CD4-positive, CD25-positive, alpha-beta regulatory T cell (primary cell): ENCODE results near the gene CDC14A. TPM values are rescaled to one million over a fixed set of nuclear protein-coding genes. Genes with fewer than 3 reads are reported as not detected.
"Not testable (repeated sequence)": the region's sequence is repeated elsewhere in the genome, so short reads cannot be mapped to it uniquely, and the experiment has no call there.

Experiments used
- ATAC-seq, 2 donors: fragments of 150-1000 bp; cut with Tn5 transposase; one replicate each; pipeline ENCODE4 v1.10.0; 2021; ENCODE audit warnings: low read depth in 2 of 2, moderate number of reproducible peaks in 2 of 2, moderate library complexity in 1 of 2
- DNase-seq, 3 donors: peaks; one replicate each; pipeline versions ENCODE4 v3.0.0 to v3.0.0-alpha.2; 2012 to 2022; ENCODE audit warnings: mixed read lengths in 1 of 3
- H3K27ac ChIP-seq: one replicate; pipeline ENCODE4 v1.7.0; 2013; ENCODE audit warnings: mild to moderate bottlenecking, low read length; ENCODE audit not compliant: insufficient read depth, poor library complexity, severe bottlenecking
- H3K27me3 ChIP-seq: one replicate; pipeline ENCODE4 v1.7.0; 2013; ENCODE audit warnings: low read length; ENCODE audit not compliant: control insufficient read depth, insufficient read depth
- H3K36me3 ChIP-seq: one replicate; pipeline ENCODE4 v1.7.0; 2013; ENCODE audit warnings: mild to moderate bottlenecking, low read length, moderate library complexity; ENCODE audit not compliant: control insufficient read depth, insufficient read depth
- H3K4me1 ChIP-seq: 2 replicates; pipeline ENCODE4 v1.7.0; 2013; ENCODE audit warnings: mild to moderate bottlenecking, low read length; ENCODE audit not compliant: insufficient read depth, control insufficient read depth, poor library complexity, severe bottlenecking
- H3K4me3 ChIP-seq: one replicate; pipeline ENCODE4 v1.7.0; 2013; ENCODE audit warnings: low read depth, mild to moderate bottlenecking, low read length, moderate library complexity
- H3K9me3 ChIP-seq, 2 experiments: 1 replicate in 1 of 2; 2 replicates in 1 of 2; pipeline ENCODE4 v1.7.0; 2013; ENCODE audit warnings: low read length in 2 of 2, mild to moderate bottlenecking in 1 of 2, moderate library complexity in 1 of 2; ENCODE audit not compliant: control insufficient read depth in 2 of 2
- H3K27ac Mint-ChIP-seq, 3 donors: one replicate each; pipeline ENCODE4 v1.8.0; 2020 to 2022; ENCODE audit warnings: mild to moderate bottlenecking in 3 of 3, mixed read lengths in 3 of 3, moderate library complexity in 2 of 3
- H3K27me3 Mint-ChIP-seq: one replicate; pipeline ENCODE4 v1.8.0; 2022; ENCODE audit warnings: mild to moderate bottlenecking, mixed read lengths
- H3K36me3 Mint-ChIP-seq: one replicate; pipeline ENCODE4 v1.8.0; 2020; ENCODE audit warnings: mixed read lengths
- H3K4me1 Mint-ChIP-seq, 4 donors: one replicate each; pipeline ENCODE4 v1.8.0; 2020 to 2022; ENCODE audit warnings: mixed read lengths in 4 of 4, mild to moderate bottlenecking in 1 of 4
- H3K4me3 Mint-ChIP-seq, 4 donors: one replicate each; pipeline ENCODE4 v1.8.0; 2020 to 2022; ENCODE audit warnings: mild to moderate bottlenecking in 4 of 4, mixed read lengths in 4 of 4, moderate library complexity in 3 of 4
- H3K9me3 Mint-ChIP-seq, 7 donors: one replicate each; pipeline ENCODE4 v1.8.0; 2020 to 2022; ENCODE audit warnings: mixed read lengths in 7 of 7, mild to moderate bottlenecking in 3 of 7, moderate library complexity in 2 of 7
- polyA plus RNA-seq, 4 donors: library from polyadenylated mRNA; unstranded; fragments of 300-500 nt; fragmentation: Illumina TruSeq; gene quantifications; one replicate each; pipeline ENCODE4 v1.2.3, GENCODE V29; 2021
- total RNA-seq: library from RNA; stranded (reverse); gene quantifications from one replicate; pipeline ENCODE4 v1.2.3, GENCODE V29; 2022

The CDC14A gene
- total and polyA plus RNA-seq, 5 donors from 2014 or later = 33.8 to 155 (median 37.8) TPM

GRCh38 chr1:100395913-100396312, 43.6 kb downstream of the CDC14A start:
- Mint-ChIP-seq H3K27me3 (no peaks in the 10 kb centered on the region), H3K9me3 (peaks cover 0 to 2% (median 0%) of the 10 kb centered on the region in 7 donors), H3K27ac (peak overlapping the region; percentile 71 to 98 (median 86)), H3K4me3 (peak overlapping the region; percentile 55 to 79 (median 72)), H3K4me1 (peaks cover 61 to 94% (median 78%) of the 10 kb centered on the region in 4 donors), H3K36me3 (peaks cover 33% of the 10 kb centered on the region)
- no peaks in the 10 kb centered on the region for H3K27me3 ChIP-seq
- peaks cover 97% of the 10 kb centered on the region for H3K4me1 ChIP-seq
- peak overlapping the region; percentile 82 for H3K27ac ChIP-seq
- peak overlapping the region; percentile 57 for H3K4me3 ChIP-seq
- peaks cover 21% of the 10 kb centered on the region for H3K36me3 ChIP-seq
- no peak for ATAC-seq
- DNase-seq = no peak
- no peaks in the 10 kb centered on the region for H3K9me3 ChIP-seq

- H3K9me3 ChIP-seq = no peaks in the 10 kb centered on the region
- peaks cover 31% of the 10 kb centered on the region for H3K36me3 Mint-ChIP-seq
- H3K4me3 Mint-ChIP-seq = peak overlapping the region; percentile 8 to 79 (median 38)
- peaks cover 94% of the 10 kb centered on the region for H3K4me1 ChIP-seq
- H3K27me3 ChIP-seq = no peaks in the 10 kb centered on the region
- H3K27ac Mint-ChIP-seq = peak overlapping the region; percentile 86 to 98 (median 95)
- peak in 2 of 3 donors; percentile 50 to 67 for DNase-seq
- H3K27ac ChIP-seq = peak overlapping the region; percentile 82
- H3K4me1 Mint-ChIP-seq = peaks cover 59 to 93% (median 76%) of the 10 kb centered on the region in 4 donors
- H3K4me3 ChIP-seq = peak overlapping the region; percentile 57
- H3K36me3 ChIP-seq = peaks cover 16% of the 10 kb centered on the region
- ATAC-seq = no peak
- no peaks in the 10 kb centered on the region for H3K27me3 Mint-ChIP-seq
- peaks cover 0 to 2% (median 0%) of the 10 kb centered on the region in 7 donors for H3K9me3 Mint-ChIP-seq
These were observed 44.3 kb downstream of the CDC14A start for GRCh38 chr1:100396651-100397050.

DNA sequence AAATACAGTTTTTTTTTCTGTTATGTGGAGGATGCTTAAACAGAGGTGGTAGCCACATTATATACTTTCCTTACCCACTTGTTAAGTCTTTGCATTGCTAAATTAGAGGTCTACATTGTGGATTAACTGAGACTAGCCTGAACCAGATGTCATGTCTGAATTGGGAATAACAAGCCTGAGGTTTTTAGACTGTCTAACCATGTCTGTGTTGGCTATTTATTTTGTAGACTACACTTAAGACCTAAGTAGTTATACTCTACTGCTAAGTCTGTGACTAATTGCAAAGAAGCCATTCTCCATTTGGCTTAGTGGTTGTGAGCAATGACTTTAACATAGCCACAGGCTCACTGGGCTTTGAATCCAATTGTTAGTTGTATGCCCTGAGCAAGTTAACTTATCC, 45.4 kb downstream of the CDC14A start:
- H3K9me3 ChIP-seq = no peaks in the 10 kb centered on the region
- peaks cover 0 to 2% (median 0%) of the 10 kb centered on the region in 7 donors for H3K9me3 Mint-ChIP-seq
- H3K4me3 Mint-ChIP-seq = peak overlapping the region in 3 of 4 donors; percentile 23 to 79 (median 53)
- no peak for ATAC-seq
- DNase-seq = no peak
- peaks cover 59 to 92% (median 71%) of the 10 kb centered on the region in 4 donors for H3K4me1 Mint-ChIP-seq
- peak overlapping the region; percentile 82 for H3K27ac ChIP-seq
- no peaks in the 10 kb centered on the region for H3K27me3 ChIP-seq
- H3K27ac Mint-ChIP-seq = peak overlapping the region; percentile 86 to 98 (median 95)
- peaks cover 34% of the 10 kb centered on the region for H3K36me3 Mint-ChIP-seq
- H3K27me3 Mint-ChIP-seq = no peaks in the 10 kb centered on the region
- H3K36me3 ChIP-seq = peaks cover 16% of the 10 kb centered on the region
- peaks cover 94% of the 10 kb centered on the region for H3K4me1 ChIP-seq
- H3K4me3 ChIP-seq = peak overlapping the region; percentile 62

- Histone ChIP-seq H3K36me3 (peaks cover 15% of the 10 kb centered on the region), H3K4me3 (no peak overlapping the region), H3K27ac (peak overlapping the region; percentile 82), H3K9me3 (no peaks in the 10 kb centered on the region), H3K4me1 (peaks cover 96% of the 10 kb centered on the region), H3K27me3 (no peaks in the 10 kb centered on the region)
- Mint-ChIP-seq H3K36me3 (peaks cover 29% of the 10 kb centered on the region), H3K4me3 (peak overlapping the region; percentile 39 to 79 (median 57)), H3K27me3 (no peaks in the 10 kb centered on the region), H3K9me3 (peaks cover 0 to 2% (median 0%) of the 10 kb centered on the region in 7 donors), H3K4me1 (peaks cover 51 to 92% (median 72%) of the 10 kb centered on the region in 4 donors), H3K27ac (peak overlapping the region; percentile 86 to 98 (median 95))
- DNase-seq (no peak), ATAC-seq (no peak)
These were observed 46.3 kb downstream of the CDC14A start for GRCh38 chr1:100398648-100399047.

DNA sequence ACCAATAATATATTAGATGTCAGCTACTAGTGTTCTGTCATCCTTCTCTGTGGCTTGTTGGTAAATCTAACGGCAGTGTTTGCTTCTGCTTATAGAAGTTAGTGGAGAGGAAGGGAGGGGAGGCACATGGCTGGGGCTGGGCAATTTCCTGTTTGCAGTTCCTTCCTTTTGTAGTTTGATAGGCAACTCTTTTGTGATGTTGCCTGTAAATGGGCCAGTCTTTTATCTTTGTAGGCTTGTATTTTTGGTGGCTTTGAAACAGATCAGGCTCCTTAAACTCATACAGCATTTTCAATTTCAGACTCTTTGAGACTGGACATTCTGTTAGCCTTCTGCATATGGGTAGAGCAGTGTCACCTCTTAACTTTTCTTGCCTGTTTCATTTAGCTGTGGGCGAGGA, 48.1 kb downstream of the CDC14A start:
- H3K36me3 ChIP-seq = peaks cover 13% of the 10 kb centered on the region
- H3K27ac ChIP-seq = peak overlapping the region; percentile 82
- no peaks in the 10 kb centered on the region for H3K27me3 ChIP-seq
- Mint-ChIP-seq H3K9me3 (peaks cover 0 to 2% (median 0%) of the 10 kb centered on the region in 7 donors), H3K4me3 (peak overlapping the region; percentile 48 to 78 (median 74)), H3K27me3 (no peaks in the 10 kb centered on the region), H3K27ac (peak overlapping the region; percentile 86 to 93 (median 88)), H3K4me1 (peaks cover 42 to 90% (median 72%) of the 10 kb centered on the region in 4 donors), H3K36me3 (peaks cover 24% of the 10 kb centered on the region)
- ATAC-seq = peak; percentile 88 to 93
- H3K4me1 ChIP-seq = peaks cover 93% of the 10 kb centered on the region
- DNase-seq = peak; percentile 58 to 94 (median 84)
- peak overlapping the region; percentile 82 for H3K4me3 ChIP-seq
- H3K9me3 ChIP-seq = no peaks in the 10 kb centered on the region

DNA sequence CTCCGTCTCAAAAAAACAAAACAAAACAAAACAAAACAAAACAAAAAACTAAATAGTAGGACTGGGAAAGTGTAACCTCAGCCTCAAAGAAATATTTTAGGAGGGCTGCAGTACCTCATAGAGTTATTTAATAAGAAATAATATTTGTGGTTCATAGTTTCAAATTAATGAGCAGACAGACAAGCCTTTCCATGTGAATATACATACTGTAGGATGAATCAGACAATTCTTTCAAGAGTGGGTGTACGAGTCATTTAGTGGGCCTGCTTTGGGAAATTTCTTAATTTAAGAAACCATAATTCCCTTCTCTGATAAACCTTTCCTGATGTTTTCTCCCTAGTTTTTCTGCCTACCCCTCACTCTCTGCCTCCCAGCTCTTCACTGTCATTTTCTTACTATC, 52.5 kb downstream of the CDC14A start:
- ATAC-seq (no peak), DNase-seq (no peak)
- Mint-ChIP-seq H3K27ac (peak overlapping the region; percentile 86 to 95 (median 87)), H3K36me3 (peaks cover 46% of the 10 kb centered on the region), H3K27me3 (no peaks in the 10 kb centered on the region), H3K4me1 (peaks cover 35 to 89% (median 67%) of the 10 kb centered on the region in 4 donors), H3K9me3 (peaks cover 0 to 11% (median 2%) of the 10 kb centered on the region in 7 donors), H3K4me3 (peak overlapping the region; percentile 67 to 85 (median 70))
- Histone ChIP-seq H3K27ac (peak overlapping the region; percentile 82), H3K9me3 (no peaks in the 10 kb centered on the region), H3K27me3 (no peaks in the 10 kb centered on the region), H3K36me3 (peaks cover 36% of the 10 kb centered on the region), H3K4me1 (peaks cover 72% of the 10 kb centered on the region), H3K4me3 (peak overlapping the region; percentile 35)

GRCh38 chr1:100405902-100406301, 53.6 kb downstream of the CDC14A start:
- Histone ChIP-seq H3K36me3 (peaks cover 39% of the 10 kb centered on the region), H3K27ac (peak overlapping the region; percentile 66), H3K4me1 (peaks cover 61% of the 10 kb centered on the region), H3K4me3 (peak overlapping the region; percentile 35)
- DNase-seq = peak in 1 of 3 donors; percentile 41
- peaks cover 0 to 11% (median 2%) of the 10 kb centered on the region in 7 donors for H3K9me3 Mint-ChIP-seq
- ATAC-seq, H3K27me3 ChIP-seq, H3K9me3 ChIP-seq, H3K27me3 Mint-ChIP-seq: not testable (repeated sequence)
- peaks cover 49% of the 10 kb centered on the region for H3K36me3 Mint-ChIP-seq
- H3K27ac Mint-ChIP-seq = peak overlapping the region; percentile 86 to 95 (median 87)
- H3K4me1 Mint-ChIP-seq = peaks cover 29 to 81% (median 59%) of the 10 kb centered on the region in 4 donors
- peak overlapping the region; percentile 55 to 71 (median 68) for H3K4me3 Mint-ChIP-seq

- Histone ChIP-seq H3K27ac (peak overlapping the region; percentile 66), H3K4me1 (peaks cover 65% of the 10 kb centered on the region), H3K36me3 (peaks cover 41% of the 10 kb centered on the region), H3K4me3 (peak overlapping the region; percentile 28)
- Mint-ChIP-seq H3K4me3 (peak overlapping the region in 3 of 4 donors; percentile 9 to 71 (median 60)), H3K9me3 (peaks cover 0 to 11% (median 3%) of the 10 kb centered on the region in 7 donors), H3K4me1 (peaks cover 40 to 83% (median 70%) of the 10 kb centered on the region in 4 donors), H3K27ac (peak overlapping the region; percentile 86 to 95 (median 87)), H3K36me3 (peaks cover 64% of the 10 kb centered on the region)
- DNase-seq, ATAC-seq, H3K9me3 ChIP-seq, H3K27me3 ChIP-seq, H3K27me3 Mint-ChIP-seq: not testable (repeated sequence)
These were observed 55.1 kb downstream of the CDC14A start for GRCh38 chr1:100407390-100407789.
